ENCODE data around the gene IKBKE. TPM values are rescaled to one million over a fixed set of nuclear protein-coding genes. Genes with fewer than 3 reads are reported as not detected.

The IKBKE gene
- polyA plus RNA-seq, 1 donor (not counting 4 experiments of a cell fraction or from before 2014, with no cell fraction given) = 8.9 TPM

GRCh38 chr1:206463911-206464310 lies 6.4 kb upstream of the IKBKE start:
- Histone ChIP-seq H4K20me1 (ENCODE audit: control insufficient read depth, extremely low read depth, insufficient read depth, low read length) (no peaks in the 10 kb centered on the region), H3K27ac (ENCODE audit: control insufficient read depth, insufficient read depth, low read length) (no peak overlapping the region), H3K4me3 (ENCODE audit: control insufficient read depth in 2 of 3, extremely low read depth in 1 of 3, insufficient read depth in 2 of 3, low read depth in 1 of 3, low read length in 3 of 3) (no peak overlapping the region), H3K79me2 (ENCODE audit: control insufficient read depth, insufficient read depth, low read length) (no peaks in the 10 kb centered on the region), H3K4me1 (ENCODE audit: control insufficient read depth, extremely low read depth, insufficient read depth, low read length) (peaks cover 21% of the 10 kb centered on the region), H3K9ac (ENCODE audit: control insufficient read depth, extremely low read depth, insufficient read depth, low read length) (no peak overlapping the region), H3K4me2 (ENCODE audit: control insufficient read depth, extremely low read depth, insufficient read depth, low read depth, low read length) (no peak overlapping the region), H3K27me3 (ENCODE audit: control insufficient read depth, extremely low read depth, insufficient read depth, low read length) (no peaks in the 10 kb centered on the region), H2AFZ (ENCODE audit: control insufficient read depth, low read length) (no peak overlapping the region), H3K9me1 (ENCODE audit: control insufficient read depth, extremely low read depth, insufficient read depth, low read length) (no peaks in the 10 kb centered on the region), H3K9me3 (ENCODE audit: control insufficient read depth, low read depth, low read length) (no peaks in the 10 kb centered on the region), H3K36me3 (ENCODE audit: control insufficient read depth in 2 of 2, extremely low read depth in 1 of 2, insufficient read depth in 2 of 2, low read length in 2 of 2) (peaks cover 4 to 9% of the 10 kb centered on the region in 2 experiments)
- FAIRE-seq (no peak), DNase-seq (ENCODE audit: low read depth, low spot score) (no peak)
- dilution Hi-C loops (cut with MboI; ENCODE audit: extremely low pct_ligation_motif_present, low sequenced_read_pairs) = no loop called here
- TF ChIP-seq CTCF (optimal IDR thresholded peaks at IDR 0.05 in 1 of 3, IDR thresholded peaks at IDR 0.05 in 1 of 3, conservative IDR thresholded peaks at IDR 0.05 in 1 of 3; ENCODE audit: extremely low read depth in 1 of 3, insufficient read depth in 2 of 3, low read length in 3 of 3) = no peak
- TF ChIP-seq EZH2 (IDR thresholded peaks at IDR 0.05; ENCODE audit: low read length) = no peak

DNA sequence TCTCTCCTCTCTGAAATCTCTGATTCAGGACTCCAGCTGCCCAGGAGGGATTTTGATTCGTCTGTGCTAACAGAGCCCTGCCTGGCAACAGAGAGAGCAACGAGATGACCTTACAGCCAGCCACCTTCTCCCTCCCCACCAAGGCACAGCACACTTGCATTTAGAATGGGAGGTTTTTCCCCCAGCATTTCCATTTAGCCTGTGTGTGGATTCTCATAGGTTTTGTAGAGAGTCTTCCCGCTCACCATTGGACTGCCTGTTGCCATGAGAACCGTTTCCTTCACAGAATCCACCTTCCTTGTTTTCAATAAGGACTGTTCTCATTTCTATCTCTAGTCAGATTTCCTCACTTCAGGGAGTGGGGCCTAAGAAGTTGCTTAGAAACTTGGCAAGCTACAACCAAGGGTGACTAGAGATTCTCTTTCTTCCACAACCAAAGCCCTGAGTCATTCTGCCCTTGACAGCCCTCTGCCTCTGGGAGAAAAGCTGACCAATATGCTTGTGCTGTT lies 5.8 kb upstream of the IKBKE start:
- FAIRE-seq = no peak
- Histone ChIP-seq H3K27me3 (ENCODE audit: control insufficient read depth, extremely low read depth, insufficient read depth, low read length) (no peaks in the 10 kb centered on the region), H3K9ac (ENCODE audit: control insufficient read depth, extremely low read depth, insufficient read depth, low read length) (no peak overlapping the region), H3K27ac (ENCODE audit: control insufficient read depth, insufficient read depth, low read length) (no peak overlapping the region), H3K4me1 (ENCODE audit: control insufficient read depth, extremely low read depth, insufficient read depth, low read length) (peaks cover 25% of the 10 kb centered on the region), H3K36me3 (ENCODE audit: control insufficient read depth in 2 of 2, extremely low read depth in 1 of 2, insufficient read depth in 2 of 2, low read length in 2 of 2) (peaks cover 4 to 9% of the 10 kb centered on the region in 2 experiments), H4K20me1 (ENCODE audit: control insufficient read depth, extremely low read depth, insufficient read depth, low read length) (no peaks in the 10 kb centered on the region), H2AFZ (ENCODE audit: control insufficient read depth, low read length) (no peak overlapping the region), H3K4me3 (ENCODE audit: control insufficient read depth in 2 of 3, extremely low read depth in 1 of 3, insufficient read depth in 2 of 3, low read depth in 1 of 3, low read length in 3 of 3) (no peak overlapping the region), H3K9me1 (ENCODE audit: control insufficient read depth, extremely low read depth, insufficient read depth, low read length) (no peaks in the 10 kb centered on the region), H3K4me2 (ENCODE audit: control insufficient read depth, extremely low read depth, insufficient read depth, low read depth, low read length) (no peak overlapping the region), H3K79me2 (ENCODE audit: control insufficient read depth, insufficient read depth, low read length) (no peaks in the 10 kb centered on the region), H3K9me3 (ENCODE audit: control insufficient read depth, low read depth, low read length) (no peaks in the 10 kb centered on the region)
- DNase-seq (ENCODE audit: low read depth, low spot score) = no peak
- dilution Hi-C loops (cut with MboI; ENCODE audit: extremely low pct_ligation_motif_present, low sequenced_read_pairs) = no loop called here
- no peak for TF ChIP-seq CTCF (optimal IDR thresholded peaks at IDR 0.05 in 1 of 3, IDR thresholded peaks at IDR 0.05 in 1 of 3, conservative IDR thresholded peaks at IDR 0.05 in 1 of 3; ENCODE audit: extremely low read depth in 1 of 3, insufficient read depth in 2 of 3, low read length in 3 of 3)
- no peak for TF ChIP-seq EZH2 (IDR thresholded peaks at IDR 0.05; ENCODE audit: low read length)

Measured in keratinocyte (primary cell).